Neural progenitor cell (in vitro differentiated cells): ENCODE measurements around the gene MYOG. TPM values are rescaled to one million over a fixed set of nuclear protein-coding genes. Genes with fewer than 3 reads are reported as not detected.

Source experiments
- DNase-seq: peaks from one replicate; pipeline ENCODE4 v3.0.0-alpha.2; 2016; ENCODE audit warnings: low spot score
- H2AFZ ChIP-seq: fragments of 200-600 bp; sonication (generic); replicated peaks from 2 replicates; pipeline ENCODE4 v1.6.1; 2016; ENCODE audit warnings: antibody characterized with exemption
- H3F3A ChIP-seq: fragments of 200-600 bp; sonication (generic); 2 replicates; pipeline ENCODE4 v1.6.1; 2016; ENCODE audit warnings: antibody characterized with exemption, low read depth
- H3K27ac ChIP-seq: fragments of 200-600 bp; sonication (generic); 2 replicates; pipeline ENCODE4 v1.5.1; 2016; ENCODE audit warnings: mild to moderate bottlenecking
- H3K27me3 ChIP-seq: fragments of 200-600 bp; sonication (generic); 2 replicates; pipeline ENCODE4 v1.6.1; 2016; ENCODE audit warnings: mild to moderate bottlenecking, moderate library complexity
- H3K36me3 ChIP-seq: fragments of 200-600 bp; sonication (generic); 2 replicates; pipeline ENCODE4 v1.5.1; 2016
- H3K4me1 ChIP-seq: fragments of 200-600 bp; sonication (generic); 2 replicates; pipeline ENCODE4 v1.6.1; 2016; ENCODE audit warnings: mixed run types
- H3K4me2 ChIP-seq: fragments of 200-600 bp; sonication (generic); 2 replicates; pipeline ENCODE4 v1.6.1; 2016
- H3K4me3 ChIP-seq: fragments of 200-600 bp; sonication (generic); 2 replicates; pipeline ENCODE4 v1.5.1; 2016
- H3K79me2 ChIP-seq: fragments of 200-600 bp; sonication (generic); 2 replicates; pipeline ENCODE4 v1.6.1; 2016; ENCODE audit warnings: low read depth
- H3K9ac ChIP-seq: fragments of 200-600 bp; sonication (generic); 2 replicates; pipeline ENCODE4 v1.6.1; 2016
- H3K9me3 ChIP-seq: fragments of 200-600 bp; sonication (generic); 2 replicates; pipeline ENCODE4 v1.5.1; 2016; ENCODE audit warnings: low read depth
- H4K20me1 ChIP-seq: fragments of 200-600 bp; sonication (generic); 2 replicates; pipeline ENCODE4 v1.6.1; 2016; ENCODE audit warnings: low read depth
- H3K27ac Mint-ChIP-seq: 3 replicates; pipeline ENCODE4 v1.8.0; 2021; ENCODE audit warnings: mixed read lengths
- H3K27me3 Mint-ChIP-seq: 2 replicates; pipeline ENCODE4 v1.8.0; 2022; ENCODE audit warnings: low read depth, mild to moderate bottlenecking, inconsistent platforms, moderate library complexity, mixed read lengths; ENCODE audit not compliant: insufficient read depth
- H3K36me3 Mint-ChIP-seq: 3 replicates; pipeline ENCODE4 v1.8.0; 2021; ENCODE audit warnings: mixed read lengths
- H3K4me1 Mint-ChIP-seq: 3 replicates; pipeline ENCODE4 v1.8.0; 2021; ENCODE audit warnings: mixed read lengths
- H3K4me3 Mint-ChIP-seq: 3 replicates; pipeline ENCODE4 v1.8.0; 2021; ENCODE audit warnings: mild to moderate bottlenecking, moderate library complexity, mixed read lengths
- H3K9me3 Mint-ChIP-seq: 3 replicates; pipeline ENCODE4 v1.8.0; 2020; ENCODE audit warnings: mixed read lengths
- CTCF ChIP-seq: fragments of 200-600 bp; sonication (generic); IDR thresholded peaks from 2 replicates; pipeline ENCODE4 v1.5.1; 2017; ENCODE audit warnings: antibody characterized with exemption, mild to moderate bottlenecking
- EZH2 ChIP-seq: fragments of 200-600 bp; sonication (generic); IDR thresholded peaks from 2 replicates; pipeline ENCODE4 v1.6.1; 2017; ENCODE audit warnings: antibody characterized with exemption, mild to moderate bottlenecking, moderate library complexity
- EZH2phosphoT487 ChIP-seq: fragments of 200-600 bp; sonication (generic); IDR thresholded peaks from 2 replicates; pipeline ENCODE4 v1.6.1; 2017; ENCODE audit warnings: antibody characterized with exemption
- total RNA-seq: library from RNA; depleted of rRNA; stranded (reverse); fragments of >200 nt; gene quantifications from 2 replicates; pipeline ENCODE4 v1.2.3, GENCODE V29; 2015; ENCODE audit warnings: low replicate concordance

Gene MYOG
- total RNA-seq, 1 donor from 2014 or later, result not detected

- no peak for DNase-seq
- Histone ChIP-seq H2AFZ (no peak overlapping the region), H3K4me2 (no peak overlapping the region)
Measured at GRCh38 chr1:203038217-203038741, 47.5 kb downstream of the MYOG start.

GRCh38 chr1:203037509-203038190 is 48.2 kb downstream of the MYOG start:
- H3F3A ChIP-seq, result no peaks in the 10 kb centered on the region
- no peak for DNase-seq
- H3K4me3 Mint-ChIP-seq, result no peak overlapping the region
- peaks cover 4% of the 10 kb centered on the region for H3K27me3 Mint-ChIP-seq
- no peak overlapping the region for H3K9ac ChIP-seq
- H3K9me3 Mint-ChIP-seq, result no peaks in the 10 kb centered on the region
- peaks cover 23% of the 10 kb centered on the region for H3K4me1 Mint-ChIP-seq
- peak overlapping the region; percentile 29 for H3K27ac Mint-ChIP-seq
- H3K4me1 ChIP-seq, result no peaks in the 10 kb centered on the region
- no peaks in the 10 kb centered on the region for H3K9me3 ChIP-seq
- H3K27me3 ChIP-seq, result no peaks in the 10 kb centered on the region
- no peak overlapping the region for H3K4me3 ChIP-seq
- H2AFZ ChIP-seq, result no peak overlapping the region
- no peak overlapping the region for H3K4me2 ChIP-seq
- no peak overlapping the region for H3K27ac ChIP-seq
- no peaks in the 10 kb centered on the region for H4K20me1 ChIP-seq
- no peaks in the 10 kb centered on the region for H3K79me2 ChIP-seq
- no peak for TF ChIP-seq CTCF
- TF ChIP-seq EZH2, result no peak
- no peak for TF ChIP-seq EZH2phosphoT487
- peaks cover 1% of the 10 kb centered on the region for H3K36me3 Mint-ChIP-seq
- H3K36me3 ChIP-seq, result no peaks in the 10 kb centered on the region

More at GRCh38 chr1:203038217-203038741, 47.5 kb downstream of the MYOG start:
- H3K36me3 Mint-ChIP-seq, result peaks cover 5% of the 10 kb centered on the region
- no peak overlapping the region for H3K27ac ChIP-seq
- H3K4me1 Mint-ChIP-seq, result peaks cover 23% of the 10 kb centered on the region
- no peaks in the 10 kb centered on the region for H3K9me3 Mint-ChIP-seq
- no peaks in the 10 kb centered on the region for H3F3A ChIP-seq
- no peak overlapping the region for H3K4me3 Mint-ChIP-seq
- H3K27me3 ChIP-seq, result no peaks in the 10 kb centered on the region
- H3K4me1 ChIP-seq, result no peaks in the 10 kb centered on the region
- H3K4me3 ChIP-seq, result no peak overlapping the region
- no peaks in the 10 kb centered on the region for H3K9me3 ChIP-seq
- peaks cover 4% of the 10 kb centered on the region for H3K27me3 Mint-ChIP-seq
- no peaks in the 10 kb centered on the region for H3K79me2 ChIP-seq
- H3K36me3 ChIP-seq, result no peaks in the 10 kb centered on the region
- TF ChIP-seq EZH2phosphoT487 (no peak), CTCF (no peak), EZH2 (no peak)
- H4K20me1 ChIP-seq, result no peaks in the 10 kb centered on the region
- no peak overlapping the region for H3K27ac Mint-ChIP-seq
- no peak overlapping the region for H3K9ac ChIP-seq

GRCh38 chr1:203036537-203036936 is 49.3 kb downstream of the MYOG start:
- Histone ChIP-seq H3K4me2 (no peak overlapping the region), H3K4me1 (no peaks in the 10 kb centered on the region), H3K4me3 (no peak overlapping the region), H3K9me3 (no peaks in the 10 kb centered on the region), H3K9ac (no peak overlapping the region), H3K27me3 (no peaks in the 10 kb centered on the region), H3K79me2 (no peaks in the 10 kb centered on the region), H2AFZ (no peak overlapping the region), H3K27ac (no peak overlapping the region), H4K20me1 (no peaks in the 10 kb centered on the region), H3F3A (no peaks in the 10 kb centered on the region), H3K36me3 (no peaks in the 10 kb centered on the region)
- H3K36me3 Mint-ChIP-seq, result peaks cover 1% of the 10 kb centered on the region
- H3K27ac Mint-ChIP-seq, result no peak overlapping the region
- peaks cover 4% of the 10 kb centered on the region for H3K27me3 Mint-ChIP-seq
- DNase-seq, result no peak
- no peak overlapping the region for H3K4me3 Mint-ChIP-seq
- H3K9me3 Mint-ChIP-seq, result no peaks in the 10 kb centered on the region
- peaks cover 25% of the 10 kb centered on the region for H3K4me1 Mint-ChIP-seq
- TF ChIP-seq CTCF, result no peak
- TF ChIP-seq EZH2, result no peak
- TF ChIP-seq EZH2phosphoT487, result no peak
